Measurements from ENCODE around the gene AP1M2.

DNA sequence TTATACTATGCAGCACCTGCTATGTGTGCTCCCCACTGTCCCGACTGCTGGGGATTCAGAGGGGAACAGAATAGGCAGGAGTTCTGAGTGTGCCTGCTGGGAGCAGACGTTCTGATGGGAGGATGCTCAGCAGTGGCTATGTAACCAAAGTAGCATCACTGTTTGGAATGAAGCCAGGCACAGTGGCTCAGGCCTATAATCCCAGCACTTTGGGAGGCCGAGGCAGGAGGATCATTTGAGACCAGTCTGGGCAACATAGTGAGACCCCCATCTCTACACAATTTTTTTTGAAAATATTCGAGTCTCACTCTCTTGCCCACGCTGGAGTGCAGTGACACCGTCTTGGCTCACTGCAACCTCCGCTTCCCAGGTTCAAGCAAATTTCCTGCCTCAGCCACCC lies 37.4 kb downstream of the AP1M2 start:
- TF ChIP-seq CTCF (IDR thresholded peaks at IDR 0.05), result no peak
- no peak for TF ChIP-seq POLR2A (IDR thresholded peaks at IDR 0.05)

Data from adrenal gland (tissue), 5 donors.